Measurements from ENCODE around the gene ADAMTS2.

The ADAMTS2 gene

GRCh38 chr5:179309383-179309670, 35.9 kb downstream of the ADAMTS2 start:
- Mint-ChIP-seq H3K27me3 (no peaks in the 10 kb centered on the region), H3K9me3 (peaks cover 14 to 27% of the 10 kb centered on the region in 2 donors), H3K36me3 (no peaks in the 10 kb centered on the region), H3K27ac (no peak overlapping the region), H3K4me1 (no peaks in the 10 kb centered on the region), H3K4me3 (no peak overlapping the region)
- DNase-seq (no peak), ATAC-seq (replicated peaks) (no peak)

- H3K4me3 Mint-ChIP-seq: no peak overlapping the region
- peaks cover 18 to 31% of the 10 kb centered on the region in 2 donors for H3K9me3 Mint-ChIP-seq
- H3K27me3 Mint-ChIP-seq: no peaks in the 10 kb centered on the region
- no peaks in the 10 kb centered on the region for H3K36me3 Mint-ChIP-seq
- H3K4me1 Mint-ChIP-seq: no peaks in the 10 kb centered on the region
- H3K27ac Mint-ChIP-seq: no peak overlapping the region
- ATAC-seq (replicated peaks) (no peak), DNase-seq (no peak)
Measured at GRCh38 chr5:179308563-179309382, 36.5 kb downstream of the ADAMTS2 start.

- H3K4me3 Mint-ChIP-seq: no peak overlapping the region
- no peak for DNase-seq
Measured at GRCh38 chr5:179307931-179308471, 37.3 kb downstream of the ADAMTS2 start.

GRCh38 chr5:179307013-179307800, 38.1 kb downstream of the ADAMTS2 start:
- Mint-ChIP-seq H3K27ac (no peak overlapping the region), H3K27me3 (peaks cover 0 to 6% of the 10 kb centered on the region in 2 donors), H3K36me3 (no peaks in the 10 kb centered on the region), H3K4me1 (peaks cover 0 to 2% of the 10 kb centered on the region in 2 donors), H3K4me3 (no peak overlapping the region), H3K9me3 (peaks cover 20 to 31% of the 10 kb centered on the region in 2 donors)
- no peak for DNase-seq
- peak in 1 of 2 donors; percentile 10 for ATAC-seq (replicated peaks)

More at GRCh38 chr5:179307931-179308471, 37.3 kb downstream of the ADAMTS2 start:
- no peaks in the 10 kb centered on the region for H3K36me3 Mint-ChIP-seq
- no peaks in the 10 kb centered on the region for H3K4me1 Mint-ChIP-seq
- ATAC-seq (replicated peaks): no peak
- no peaks in the 10 kb centered on the region for H3K27me3 Mint-ChIP-seq
- H3K9me3 Mint-ChIP-seq: peaks cover 20 to 31% of the 10 kb centered on the region in 2 donors
- no peak overlapping the region for H3K27ac Mint-ChIP-seq

- no peaks in the 10 kb centered on the region for H3K36me3 Mint-ChIP-seq
- peaks cover 0 to 2% of the 10 kb centered on the region in 2 donors for H3K4me1 Mint-ChIP-seq
- peaks cover 20 to 31% of the 10 kb centered on the region in 2 donors for H3K9me3 Mint-ChIP-seq
- H3K27me3 Mint-ChIP-seq: peaks cover 0 to 6% of the 10 kb centered on the region in 2 donors
- ATAC-seq (replicated peaks): no peak
- H3K4me3 Mint-ChIP-seq: no peak overlapping the region
- no peak for DNase-seq
- no peak overlapping the region for H3K27ac Mint-ChIP-seq
Measured at GRCh38 chr5:179306191-179307012, 38.9 kb downstream of the ADAMTS2 start.

GRCh38 chr5:179304871-179305270, 40.4 kb downstream of the ADAMTS2 start:
- no peaks in the 10 kb centered on the region for H3K36me3 Mint-ChIP-seq
- ATAC-seq (replicated peaks): no peak
- DNase-seq: no peak
- H3K4me1 Mint-ChIP-seq: peaks cover 0 to 2% of the 10 kb centered on the region in 2 donors
- peaks cover 0 to 6% of the 10 kb centered on the region in 2 donors for H3K27me3 Mint-ChIP-seq
- H3K4me3 Mint-ChIP-seq: no peak overlapping the region
- H3K27ac Mint-ChIP-seq: no peak overlapping the region
- H3K9me3 Mint-ChIP-seq: peaks cover 20 to 31% of the 10 kb centered on the region in 2 donors

GRCh38 chr5:179304466-179304865, 40.8 kb downstream of the ADAMTS2 start:
- no peaks in the 10 kb centered on the region for H3K36me3 Mint-ChIP-seq
- peaks cover 0 to 6% of the 10 kb centered on the region in 2 donors for H3K27me3 Mint-ChIP-seq
- ATAC-seq (replicated peaks) (no peak), DNase-seq (no peak)
- peaks cover 22 to 31% of the 10 kb centered on the region in 2 donors for H3K9me3 Mint-ChIP-seq
- H3K27ac Mint-ChIP-seq: no peak overlapping the region
- H3K4me1 Mint-ChIP-seq: peaks cover 0 to 2% of the 10 kb centered on the region in 2 donors
- H3K4me3 Mint-ChIP-seq: no peak overlapping the region

GRCh38 chr5:179303451-179304200, 41.6 kb downstream of the ADAMTS2 start:
- Mint-ChIP-seq H3K4me3 (no peak overlapping the region), H3K9me3 (peaks cover 24 to 31% of the 10 kb centered on the region in 2 donors), H3K27me3 (peaks cover 0 to 6% of the 10 kb centered on the region in 2 donors), H3K4me1 (peaks cover 0 to 2% of the 10 kb centered on the region in 2 donors), H3K36me3 (no peaks in the 10 kb centered on the region), H3K27ac (no peak overlapping the region)
- DNase-seq (no peak), ATAC-seq (replicated peaks) (no peak)

- peaks cover 0 to 2% of the 10 kb centered on the region in 2 donors for H3K4me1 Mint-ChIP-seq
- H3K9me3 Mint-ChIP-seq: peaks cover 30 to 38% of the 10 kb centered on the region in 2 donors
- H3K4me3 Mint-ChIP-seq: no peak overlapping the region
- DNase-seq: no peak
- no peak for ATAC-seq (replicated peaks)
- no peaks in the 10 kb centered on the region for H3K36me3 Mint-ChIP-seq
- no peak overlapping the region for H3K27ac Mint-ChIP-seq
- peaks cover 5 to 6% of the 10 kb centered on the region in 2 donors for H3K27me3 Mint-ChIP-seq
Measured at GRCh38 chr5:179302499-179303185, 42.6 kb downstream of the ADAMTS2 start.

GRCh38 chr5:179301796-179302195, 43.5 kb downstream of the ADAMTS2 start:
- ATAC-seq (replicated peaks) (no peak), DNase-seq (no peak)
- Mint-ChIP-seq H3K27me3 (peaks cover 5 to 6% of the 10 kb centered on the region in 2 donors), H3K4me1 (peaks cover 0 to 2% of the 10 kb centered on the region in 2 donors), H3K4me3 (no peak overlapping the region), H3K27ac (no peak overlapping the region), H3K9me3 (peaks cover 28 to 35% of the 10 kb centered on the region in 2 donors), H3K36me3 (no peaks in the 10 kb centered on the region)

- no peak for ATAC-seq (replicated peaks)
- peaks cover 5 to 6% of the 10 kb centered on the region in 2 donors for H3K27me3 Mint-ChIP-seq
- no peak overlapping the region for H3K27ac Mint-ChIP-seq
- no peak overlapping the region for H3K4me3 Mint-ChIP-seq
- H3K4me1 Mint-ChIP-seq: peaks cover 0 to 2% of the 10 kb centered on the region in 2 donors
- no peak for DNase-seq
- peaks cover 28 to 32% of the 10 kb centered on the region in 2 donors for H3K9me3 Mint-ChIP-seq
- H3K36me3 Mint-ChIP-seq: no peaks in the 10 kb centered on the region
Measured at GRCh38 chr5:179301376-179301775, 43.9 kb downstream of the ADAMTS2 start.

GRCh38 chr5:179300581-179301180, 44.6 kb downstream of the ADAMTS2 start:
- Mint-ChIP-seq H3K27ac (no peak overlapping the region), H3K27me3 (peaks cover 5 to 11% of the 10 kb centered on the region in 2 donors), H3K36me3 (no peaks in the 10 kb centered on the region), H3K9me3 (peaks cover 26% of the 10 kb centered on the region in 2 donors), H3K4me1 (peaks cover 0 to 2% of the 10 kb centered on the region in 2 donors), H3K4me3 (no peak overlapping the region)
- DNase-seq (no peak), ATAC-seq (replicated peaks) (no peak)
